Measurements from ENCODE around the gene WAC.
"Not testable (repeated sequence)": the region's sequence is repeated elsewhere in the genome, so short reads cannot be mapped to it uniquely, and the experiment has no call there.

The WAC gene

DNA sequence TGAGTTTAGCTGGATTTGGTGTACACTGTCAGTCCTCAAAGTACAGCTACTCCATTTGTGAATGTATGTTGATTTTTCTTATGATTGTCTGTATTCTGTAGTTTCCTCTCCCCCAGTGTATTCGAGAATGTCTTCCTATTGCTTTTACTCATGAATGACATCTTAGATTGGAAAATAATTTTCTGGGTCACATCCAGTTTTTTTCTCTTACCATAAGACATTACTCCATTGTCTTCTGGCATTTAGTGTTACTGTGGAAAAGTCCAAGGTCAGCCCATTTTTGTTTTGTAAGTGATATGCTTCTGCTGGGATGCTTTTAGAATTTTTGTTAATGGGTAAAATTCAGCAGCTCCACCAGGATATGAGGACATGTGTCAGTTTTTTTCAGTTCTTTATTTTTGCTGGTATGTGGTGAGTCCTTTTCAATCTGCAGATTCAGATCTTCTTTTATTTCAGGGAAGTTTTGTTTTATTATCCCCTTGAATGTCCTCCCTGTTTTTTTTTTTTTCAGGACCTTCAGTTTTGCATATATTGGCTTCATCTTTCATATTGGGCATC, 33.6 kb downstream of the WAC start:
- no peak for TF ChIP-seq CTCF (IDR thresholded peaks at IDR 0.05; ENCODE audit: borderline replicate concordance, insufficient read depth, low read depth, low read length)
- H3K4me3 ChIP-seq (ENCODE audit: low read depth, low read length): no peak overlapping the region

DNA sequence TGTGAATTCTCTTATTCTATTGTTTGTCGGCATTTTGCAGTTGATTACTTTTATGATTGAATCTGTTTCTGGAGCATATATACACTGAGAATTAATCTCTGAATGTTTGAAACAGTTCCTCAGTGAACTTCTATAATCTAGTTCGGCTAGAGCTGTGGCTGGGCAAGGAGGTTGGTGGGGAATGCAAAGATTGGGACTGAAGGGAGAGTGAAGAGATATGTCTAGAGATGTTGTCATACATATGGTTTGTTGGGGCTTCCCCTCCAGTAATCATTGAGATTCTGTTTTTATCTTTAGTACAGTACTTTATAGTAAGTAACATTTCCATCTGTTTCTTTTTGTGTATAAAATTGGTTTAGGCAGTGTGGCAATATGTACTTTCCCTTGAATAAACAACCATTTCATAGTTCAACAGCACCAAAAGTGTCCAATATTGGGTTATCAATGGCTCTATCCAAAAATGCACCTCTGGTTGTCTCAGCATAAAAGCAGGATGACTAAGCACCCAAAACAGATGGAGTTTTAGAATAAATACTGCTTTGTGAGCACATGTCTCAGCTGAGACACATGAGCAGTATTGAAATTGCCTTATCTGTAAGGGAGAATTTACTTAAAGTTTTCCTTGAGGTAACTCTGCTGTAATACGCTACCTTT, 36.7 kb downstream of the WAC start:
- no peak for TF ChIP-seq CTCF (IDR thresholded peaks at IDR 0.05; ENCODE audit: borderline replicate concordance, insufficient read depth, low read depth, low read length)
- no peak overlapping the region for H3K4me3 ChIP-seq (ENCODE audit: low read depth, low read length)

DNA sequence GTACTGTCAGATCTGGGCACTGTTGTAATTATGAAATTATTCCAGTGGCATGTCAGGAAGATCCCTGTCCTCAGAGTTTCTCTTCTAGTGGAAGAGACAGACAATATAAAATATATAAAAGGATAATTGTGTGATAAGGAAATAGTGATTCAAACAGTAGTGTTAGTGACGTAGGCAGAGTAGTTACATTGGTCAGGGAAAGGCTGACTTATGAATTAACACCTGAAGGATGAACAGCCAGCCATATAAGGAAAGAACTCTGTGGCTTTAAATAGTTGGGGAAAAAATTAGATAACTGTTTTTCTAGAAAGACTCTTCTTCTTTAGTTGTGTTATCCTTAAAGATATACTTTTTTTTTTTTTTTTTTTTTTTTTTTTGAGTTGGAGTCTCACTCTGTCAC, 37.7 kb downstream of the WAC start:
- no peak for TF ChIP-seq CTCF (IDR thresholded peaks at IDR 0.05; ENCODE audit: borderline replicate concordance, insufficient read depth, low read depth, low read length)
- no peak overlapping the region for H3K4me3 ChIP-seq (ENCODE audit: low read depth, low read length)

GRCh38 chr10:28571265-28571664, 38.3 kb downstream of the WAC start:
- H3K4me3 ChIP-seq (ENCODE audit: low read depth, low read length): no peak overlapping the region
- TF ChIP-seq CTCF (IDR thresholded peaks at IDR 0.05; ENCODE audit: borderline replicate concordance, insufficient read depth, low read depth, low read length): no peak

DNA sequence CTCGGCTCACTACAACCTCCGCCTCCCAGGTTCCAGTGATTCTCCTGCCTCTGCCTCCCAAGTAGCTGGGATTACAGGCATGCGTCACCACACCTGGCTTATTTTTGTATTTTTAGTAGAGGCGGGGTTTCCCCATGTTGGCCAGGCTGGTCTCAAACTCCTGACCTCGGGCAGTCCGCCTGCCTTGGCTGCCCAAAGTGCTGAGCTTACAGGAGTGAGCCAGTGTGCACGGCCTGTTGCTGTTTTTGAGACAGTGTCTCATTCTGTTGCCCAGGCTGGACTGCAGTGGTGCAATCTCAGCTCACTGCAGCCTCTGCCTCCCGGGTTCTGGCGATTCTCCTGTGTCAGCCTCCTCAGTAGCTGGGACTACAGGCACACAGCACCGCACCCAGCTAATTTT, 41.3 kb downstream of the WAC start:
- not testable (repeated sequence) for H3K4me3 ChIP-seq (ENCODE audit: low read depth, low read length)

DNA sequence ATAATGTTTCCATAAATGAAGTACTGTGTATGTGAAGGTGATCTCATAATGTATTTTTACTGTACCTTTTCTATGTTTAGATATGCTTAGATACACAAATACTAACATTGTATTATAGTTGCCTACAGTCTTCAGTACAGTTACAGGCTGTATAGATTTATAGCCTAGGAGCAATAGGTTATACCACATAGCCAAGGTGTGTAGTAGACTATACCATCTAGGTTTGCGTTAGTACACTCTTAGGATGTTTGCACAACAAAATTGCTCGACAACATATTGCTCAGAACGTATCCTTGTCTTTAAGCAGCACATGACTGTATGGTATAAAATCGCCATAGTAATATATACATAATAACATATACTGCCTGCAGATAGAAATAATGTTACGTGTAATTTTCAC, 42.9 kb downstream of the WAC start:
- no peak for TF ChIP-seq CTCF (IDR thresholded peaks at IDR 0.05; ENCODE audit: borderline replicate concordance, insufficient read depth, low read depth, low read length)
- H3K4me3 ChIP-seq (ENCODE audit: low read depth, low read length): no peak overlapping the region

GRCh38 chr10:28577506-28577905, 44.6 kb downstream of the WAC start:
- no peak overlapping the region for H3K4me3 ChIP-seq (ENCODE audit: low read depth, low read length)

More at GRCh38 chr10:28577506-28577905, 44.6 kb downstream of the WAC start:
- TF ChIP-seq CTCF (IDR thresholded peaks at IDR 0.05; ENCODE audit: borderline replicate concordance, insufficient read depth, low read depth, low read length): no peak
